K562 (cell line): ENCODE data around the gene IL1RAPL2. TPM values are rescaled to one million over a fixed set of nuclear protein-coding genes. Genes with fewer than 3 reads are reported as not detected.

Experiments used
- ATAC-seq: fragments of 200-7000 bp; cut with Tn5 transposase; 3 replicates; pipeline ENCODE4 v1.9.1; 2020; ENCODE audit warnings: moderate library complexity
- BruUV-seq: library from RNA; stranded (reverse); fragments of 400-500 nt; replicated peaks from 2 replicates; lab custom pipeline; 2021; lab: Mats Ljungman, UMichigan
- CTCF ChIA-PET: fragments of 300-600 bp; formaldehyde crosslinking; extraction: SDS; loops from one replicate; lab custom pipeline; 2021; ENCODE audit warnings: low intra/inter-chr PET ratio; lab: Yijun Ruan, JAX
- POLR2A ChIA-PET: fragments of 300-600, 350-650 bp; sonication (Branson Sonifier 250); formaldehyde crosslinking; extraction: SDS; loops from one replicate; lab custom pipeline; 2021; ENCODE audit warnings: antibody characterized with exemption, inconsistent platforms; lab: Yijun Ruan, JAX
- DNase-seq, 4 experiments: peaks; one replicate each; pipeline versions ENCODE4 v3.0.0 to v3.0.0-alpha.2; 2011 to 2018; ENCODE audit warnings: low spot score in 3 of 4, mixed read lengths in 3 of 4; ENCODE audit errors: extremely low read depth in 1 of 4
- FAIRE-seq: peaks from 2 replicates; lab custom pipeline; 2011; peaks lifted over from hg19 to GRCh38; lab: Jason Lieb, UNC
- H2AFZ ChIP-seq: 2 replicates; pipeline ENCODE4 v1.6.0; 2011; ENCODE audit warnings: low read depth, low read length, control low read depth, inconsistent platforms
- H3K27ac ChIP-seq: fragments of 200-600 bp; 3 replicates; pipeline ENCODE4 v1.8.0; 2011; ENCODE audit warnings: low read depth, mild to moderate bottlenecking, control low read depth, inconsistent platforms, low read length, moderate library complexity, mixed read lengths; ENCODE audit errors: extremely low read depth
- H3K27me3 ChIP-seq, 2 experiments: fragments of 300-600 bp in 1 of 2; 2 replicates in 1 of 2; 3 replicates in 1 of 2; pipeline versions ENCODE4 v1.6.0 to v1.8.0; 2011; ENCODE audit warnings: inconsistent platforms in 2 of 2, low read length in 2 of 2, mild to moderate bottlenecking in 1 of 2, mixed read lengths in 1 of 2, moderate library complexity in 1 of 2; ENCODE audit not compliant: control insufficient read depth in 2 of 2, insufficient read depth in 2 of 2
- H3K36me3 ChIP-seq: fragments of 300-600 bp; 3 replicates; pipeline ENCODE4 v1.8.0; 2011; ENCODE audit warnings: mild to moderate bottlenecking, low read length, inconsistent platforms; ENCODE audit not compliant: control insufficient read depth, insufficient read depth
- H3K4me1 ChIP-seq, 2 experiments: fragments of 200-600 bp in 1 of 2; replicated peaks in 1 of 2; 2 replicates in 1 of 2; 3 replicates in 1 of 2; pipeline versions ENCODE4 v1.5.1 to v1.8.0; 2011; ENCODE audit warnings: inconsistent platforms in 2 of 2, low read length in 2 of 2, mild to moderate bottlenecking in 1 of 2, mixed read lengths in 1 of 2, moderate library complexity in 1 of 2; ENCODE audit not compliant: control insufficient read depth in 2 of 2, insufficient read depth in 2 of 2
- H3K4me2 ChIP-seq: 2 replicates; pipeline ENCODE4 v1.6.1; 2011; ENCODE audit warnings: low read length, control low read depth, inconsistent platforms, mixed read lengths; ENCODE audit not compliant: insufficient read depth
- H3K4me3 ChIP-seq: fragments of 200-600 bp; sonication (generic), shearing (Covaris generic); 2 replicates; pipeline ENCODE4 v1.5.1; 2016; ENCODE audit warnings: control low read depth, inconsistent platforms
- H3K79me2 ChIP-seq: fragments of 200-600 bp; 3 replicates; pipeline ENCODE4 v1.8.0; 2011; ENCODE audit warnings: low read length, inconsistent platforms; ENCODE audit not compliant: control insufficient read depth, insufficient read depth
- H3K9ac ChIP-seq, 2 experiments: 2 replicates each; pipeline versions ENCODE4 v1.6.0 to v1.6.1; 2011; ENCODE audit warnings: low read depth in 2 of 2, low read length in 2 of 2, control low read depth in 1 of 2, inconsistent platforms in 1 of 2, mild to moderate bottlenecking in 1 of 2, mixed read lengths in 1 of 2; ENCODE audit not compliant: insufficient read depth in 1 of 2
- H3K9me1 ChIP-seq: one replicate; pipeline ENCODE4 v1.6.0; 2011; ENCODE audit warnings: inconsistent platforms, mild to moderate bottlenecking, low read length, moderate library complexity; ENCODE audit not compliant: control insufficient read depth, insufficient read depth
- H3K9me3 ChIP-seq: replicated peaks from 2 replicates; pipeline ENCODE4 v1.5.1; 2011; ENCODE audit warnings: low read depth, low read length, inconsistent platforms; ENCODE audit not compliant: control insufficient read depth, insufficient read depth
- H4K20me1 ChIP-seq: replicated peaks from 2 replicates; pipeline ENCODE4 v1.6.1; 2011; ENCODE audit warnings: low read length, inconsistent platforms, mixed read lengths; ENCODE audit not compliant: control insufficient read depth, insufficient read depth
- ELF4 ChIP-seq: fragments of 450-650 bp; formaldehyde crosslinking; IDR thresholded peaks from 2 replicates; pipeline ENCODE4 v1.4.0; 2022; ENCODE audit warnings: missing genetic modification characterization
- FOXJ2 ChIP-seq: fragments of 200-800 bp; sonication (Bioruptor generic); IDR thresholded peaks from 2 replicates; pipeline ENCODE4 v1.6.1; 2016; ENCODE audit warnings: missing genetic modification characterization, missing compliant biosample characterization
- MAFG ChIP-seq: fragments of 450-650 bp; conservative IDR thresholded peaks from 2 replicates; pipeline ENCODE4 v1.6.1; 2016; ENCODE audit warnings: missing genetic modification characterization, missing compliant biosample characterization
- MAZ ChIP-seq, 2 experiments: fragments of 450-650 bp in 1 of 2; sonication (generic) in 1 of 2; formaldehyde crosslinking; IDR thresholded peaks in 1 of 2; conservative IDR thresholded peaks in 1 of 2; 2 replicates each; pipeline versions ENCODE4 v1.4.0 to v1.5.0; 2020; ENCODE audit warnings: mild to moderate bottlenecking in 1 of 2, missing genetic modification reagents in 1 of 2
- MTA1 ChIP-seq: fragments of 450-650 bp; IDR thresholded peaks from 2 replicates; pipeline ENCODE4 v1.6.1; 2017; ENCODE audit warnings: borderline replicate concordance
- PHF8 ChIP-seq: fragments of 200-600 bp; sonication (generic); IDR thresholded peaks from 2 replicates; pipeline ENCODE4 v1.6.1; 2012; ENCODE audit warnings: mixed run types, mild to moderate bottlenecking, inconsistent platforms, low read length, moderate library complexity, borderline replicate concordance
- RBM39 ChIP-seq: fragments of 200-400 bp; formaldehyde crosslinking; optimal IDR thresholded peaks from 2 replicates; pipeline ENCODE3; 2018; ENCODE audit warnings: low read depth, low read length
- SMARCA5 ChIP-seq: fragments of 450-650 bp; IDR thresholded peaks from 2 replicates; pipeline ENCODE4 v1.6.1; 2016
- ZNF551 ChIP-seq: fragments of 250-450 bp; sonication (Bioruptor Pico); IDR thresholded peaks from 2 replicates; pipeline ENCODE4 v1.5.0; 2021; ENCODE audit warnings: mild to moderate bottlenecking, moderate library complexity
- ZNF655 ChIP-seq: fragments of 250-450 bp; sonication (Bioruptor Pico); IDR thresholded peaks from 2 replicates; pipeline ENCODE4 v1.5.0; 2021
- WGBS: fragments of 100-300 bp; shearing (Covaris generic); methylation state at CpG from one replicate; pipeline ENCODE4 v1.1.6; 2016; ENCODE audit warnings: low coverage, mixed read lengths; ENCODE audit not compliant: insufficient coverage; ENCODE audit errors: missing lambda C conversion rate; 5-methylcytosine and 5-hydroxymethylcytosine counted together
- in situ Hi-C: fragments of 300-500 bp; cut with MboI; formaldehyde crosslinking; loops from 4 replicates; pipeline ENCODE4 v1.15.0; 2018; ENCODE audit warnings: inconsistent platforms, mixed read lengths
- intact Hi-C: fragments of 100-400 bp; cut with micrococcal nuclease; formaldehyde crosslinking; loops from 2 replicates; pipeline ENCODE4 v1.14.2; 2022
- polyA plus RNA-seq, 8 experiments: library from polyadenylated mRNA; depleted of rRNA in 4 of 8; stranded (reverse) in 5 of 8; unstranded in 3 of 8; fragments of >200 nt; fragmentation: Nextera tagmentation in 2 of 8; fragmentation: Illumina TruSeq in 1 of 8; extraction: Ambion mirVana in 2 of 8; extraction: Trizol in 1 of 8; gene quantifications; 2 replicates each; pipeline versions ENCODE4 v1.2.1 to v1.2.3, GENCODE V29; 2011 to 2014; ENCODE audit warnings: inconsistent platforms in 1 of 8, missing spikeins in 1 of 8
- total RNA-seq, 7 experiments: library from RNA; depleted of rRNA in 6 of 7; stranded (reverse); fragments of >200 nt in 6 of 7; fragmentation: Illumina TruSeq in 2 of 7; extraction: Trizol in 2 of 7; gene quantifications; 2 replicates each; pipeline versions ENCODE4 v1.2.1 to v1.2.3, GENCODE V29; 2011 to 2021; ENCODE audit warnings: low replicate concordance in 1 of 7
- TF ChIP-seq, protein P1 (sequence below): fragments of 250-450 bp; sonication (Bioruptor Pico); IDR thresholded peaks from 2 replicates; pipeline ENCODE4 v1.5.0; 2021; ENCODE audit warnings: mild to moderate bottlenecking, borderline replicate concordance

IL1RAPL2 gene
- total and polyA plus RNA-seq, 9 of the 15 experiments (the other 6 are each of a cell fraction or from before 2014, with no cell fraction given), result not detected

- ChIA-PET POLR2A (no interaction called here), CTCF (no interaction called here)
- no peak overlapping the region for H3K27ac ChIP-seq
- no peak overlapping the region for H3K9ac ChIP-seq
- no TSS peak for BruUV-seq
- TF ChIP-seq PHF8 (no peak), MAFG (tag) (no peak), MAZ (CRISPR knock-in tag; conservative IDR thresholded peaks at IDR 0.05 in 1 of 2, IDR thresholded peaks at IDR 0.05 in 1 of 2) (no peak), RBM39 (no peak), ZNF655 (CRISPR knock-in tag) (no peak), FOXJ2 (tag) (no peak), MTA1 (no peak), ELF4 (CRISPR knock-in tag) (no peak), SMARCA5 (no peak), ZNF551 (CRISPR knock-in tag) (no peak)
- TF ChIP-seq, protein P1, sequence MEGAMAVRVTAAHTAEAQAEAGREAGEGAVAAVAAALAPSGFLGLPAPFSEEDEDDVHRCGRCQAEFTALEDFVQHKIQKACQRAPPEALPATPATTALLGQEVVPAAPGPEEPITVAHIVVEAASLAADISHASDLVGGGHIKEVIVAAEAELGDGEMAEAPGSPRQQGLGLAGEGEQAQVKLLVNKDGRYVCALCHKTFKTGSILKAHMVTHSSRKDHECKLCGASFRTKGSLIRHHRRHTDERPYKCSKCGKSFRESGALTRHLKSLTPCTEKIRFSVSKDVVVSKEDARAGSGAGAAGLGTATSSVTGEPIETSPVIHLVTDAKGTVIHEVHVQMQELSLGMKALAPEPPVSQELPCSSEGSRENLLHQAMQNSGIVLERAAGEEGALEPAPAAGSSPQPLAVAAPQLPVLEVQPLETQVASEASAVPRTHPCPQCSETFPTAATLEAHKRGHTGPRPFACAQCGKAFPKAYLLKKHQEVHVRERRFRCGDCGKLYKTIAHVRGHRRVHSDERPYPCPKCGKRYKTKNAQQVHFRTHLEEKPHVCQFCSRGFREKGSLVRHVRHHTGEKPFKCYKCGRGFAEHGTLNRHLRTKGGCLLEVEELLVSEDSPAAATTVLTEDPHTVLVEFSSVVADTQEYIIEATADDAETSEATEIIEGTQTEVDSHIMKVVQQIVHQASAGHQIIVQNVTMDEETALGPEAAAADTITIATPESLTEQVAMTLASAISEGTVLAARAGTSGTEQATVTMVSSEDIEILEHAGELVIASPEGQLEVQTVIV (CRISPR knock-in tag), result no peak
- no peak overlapping the region for H3K4me2 ChIP-seq
- no peak for DNase-seq
- no peaks in the 10 kb centered on the region for H3K9me1 ChIP-seq
- no peaks in the 10 kb centered on the region for H3K36me3 ChIP-seq
- no peak overlapping the region for H3K4me3 ChIP-seq
- H3K9me3 ChIP-seq, result no peaks in the 10 kb centered on the region
- in situ Hi-C loops (no loop called here), intact Hi-C loops (no loop called here)
- WGBS, result 0% methylated on average over 1 of the region's 1 CpG
- H3K79me2 ChIP-seq, result no peaks in the 10 kb centered on the region
- no peaks in the 10 kb centered on the region for H3K4me1 ChIP-seq
- no peaks in the 10 kb centered on the region for H3K27me3 ChIP-seq
- no peak for FAIRE-seq
- ATAC-seq, result no peak
- no peak overlapping the region for H2AFZ ChIP-seq
- no peaks in the 10 kb centered on the region for H4K20me1 ChIP-seq
These were observed 1128.8 kb downstream of the IL1RAPL2 start for GRCh38 chrX:105694839-105695238.
